AG04449 (cell line): ENCODE data around the gene NSUN6.

ENCODE experiments used
- CTCF ChIA-PET: fragments of 350-600 bp; formaldehyde crosslinking; extraction: SDS; loops from one replicate; lab custom pipeline; 2021; ENCODE audit warnings: antibody characterized with exemption; lab: Yijun Ruan, JAX
- POLR2A ChIA-PET: fragments of 400-600, 350-600 bp; formaldehyde crosslinking; extraction: SDS; loops from one replicate; lab custom pipeline; 2020; ENCODE audit warnings: antibody characterized with exemption, inconsistent platforms; lab: Yijun Ruan, JAX
- DNase-seq: peaks from one replicate; pipeline ENCODE4 v3.0.0-alpha.2; 2010; ENCODE audit warnings: low read depth, low spot score
- H3K4me3 ChIP-seq: 2 replicates; pipeline ENCODE4 v1.5.1; 2011; ENCODE audit warnings: low read depth, mild to moderate bottlenecking, control low read depth, low read length
- TF ChIP-seq, protein P1 (sequence below): IDR thresholded peaks from one replicate; pipeline ENCODE4 v1.5.1; 2011; ENCODE audit warnings: mild to moderate bottlenecking, moderate library complexity, low read length, control low read depth, inconsistent platforms; ENCODE audit not compliant: insufficient read depth; ENCODE audit errors: missing control alignments

NSUN6 gene

DNA sequence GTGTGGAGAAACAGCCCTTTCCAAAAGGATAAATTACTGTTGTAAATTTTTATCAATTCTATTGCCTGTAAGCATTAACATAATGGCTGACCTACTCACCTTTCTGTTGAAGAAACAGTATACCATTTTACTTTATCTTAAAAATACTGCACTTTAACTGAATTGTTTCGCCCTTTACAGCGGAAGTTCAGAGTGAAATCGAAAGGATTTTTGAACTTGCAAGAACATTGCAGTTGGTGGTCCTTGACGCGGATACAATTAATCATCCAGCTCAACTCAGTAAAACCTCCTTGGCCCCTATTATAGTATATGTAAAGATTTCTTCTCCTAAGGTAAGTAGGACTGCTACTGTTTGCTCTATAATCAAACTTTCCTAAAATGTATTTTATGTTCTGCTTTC is 117.5 kb downstream of the NSUN6 start:
- TF ChIP-seq, protein P1, sequence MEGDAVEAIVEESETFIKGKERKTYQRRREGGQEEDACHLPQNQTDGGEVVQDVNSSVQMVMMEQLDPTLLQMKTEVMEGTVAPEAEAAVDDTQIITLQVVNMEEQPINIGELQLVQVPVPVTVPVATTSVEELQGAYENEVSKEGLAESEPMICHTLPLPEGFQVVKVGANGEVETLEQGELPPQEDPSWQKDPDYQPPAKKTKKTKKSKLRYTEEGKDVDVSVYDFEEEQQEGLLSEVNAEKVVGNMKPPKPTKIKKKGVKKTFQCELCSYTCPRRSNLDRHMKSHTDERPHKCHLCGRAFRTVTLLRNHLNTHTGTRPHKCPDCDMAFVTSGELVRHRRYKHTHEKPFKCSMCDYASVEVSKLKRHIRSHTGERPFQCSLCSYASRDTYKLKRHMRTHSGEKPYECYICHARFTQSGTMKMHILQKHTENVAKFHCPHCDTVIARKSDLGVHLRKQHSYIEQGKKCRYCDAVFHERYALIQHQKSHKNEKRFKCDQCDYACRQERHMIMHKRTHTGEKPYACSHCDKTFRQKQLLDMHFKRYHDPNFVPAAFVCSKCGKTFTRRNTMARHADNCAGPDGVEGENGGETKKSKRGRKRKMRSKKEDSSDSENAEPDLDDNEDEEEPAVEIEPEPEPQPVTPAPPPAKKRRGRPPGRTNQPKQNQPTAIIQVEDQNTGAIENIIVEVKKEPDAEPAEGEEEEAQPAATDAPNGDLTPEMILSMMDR: no peak
- ChIA-PET CTCF (no interaction called here), POLR2A (no interaction called here)
- H3K4me3 ChIP-seq: no peak overlapping the region
- no peak for DNase-seq

DNA sequence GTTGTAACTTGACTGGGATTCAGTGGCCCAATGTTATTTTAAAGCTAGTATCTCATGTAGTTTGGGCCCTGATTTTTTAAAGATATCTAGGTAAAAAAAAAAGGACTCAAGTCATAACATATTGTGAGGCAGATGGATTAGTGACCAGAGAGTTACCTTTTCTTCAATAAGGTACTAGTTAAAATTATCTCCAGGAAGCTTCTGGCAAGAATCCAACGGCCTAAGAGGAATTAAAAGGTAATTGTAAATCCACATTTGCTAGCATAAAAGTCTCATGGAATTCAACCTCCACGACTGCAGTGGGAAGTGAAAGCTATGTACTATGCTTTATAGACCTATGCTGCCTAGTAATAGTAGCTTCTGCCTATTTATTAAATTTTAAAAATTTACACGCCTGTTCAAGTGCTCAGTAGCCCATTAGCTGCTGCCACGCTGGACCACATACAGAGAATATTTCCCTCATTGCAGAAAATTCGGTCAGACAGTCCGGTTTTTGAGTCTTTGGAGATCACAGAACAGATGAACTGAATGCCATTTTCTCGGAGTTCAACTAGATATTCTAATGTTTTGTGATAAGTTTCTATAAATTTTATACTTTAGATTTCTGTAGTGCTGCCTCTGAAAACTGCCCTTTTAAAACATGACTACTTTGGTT is 118.4 kb downstream of the NSUN6 start:
- no peak overlapping the region for H3K4me3 ChIP-seq
- TF ChIP-seq, protein P1: no peak
- ChIA-PET CTCF (no interaction called here), POLR2A (no interaction called here)
- no peak for DNase-seq

DNA sequence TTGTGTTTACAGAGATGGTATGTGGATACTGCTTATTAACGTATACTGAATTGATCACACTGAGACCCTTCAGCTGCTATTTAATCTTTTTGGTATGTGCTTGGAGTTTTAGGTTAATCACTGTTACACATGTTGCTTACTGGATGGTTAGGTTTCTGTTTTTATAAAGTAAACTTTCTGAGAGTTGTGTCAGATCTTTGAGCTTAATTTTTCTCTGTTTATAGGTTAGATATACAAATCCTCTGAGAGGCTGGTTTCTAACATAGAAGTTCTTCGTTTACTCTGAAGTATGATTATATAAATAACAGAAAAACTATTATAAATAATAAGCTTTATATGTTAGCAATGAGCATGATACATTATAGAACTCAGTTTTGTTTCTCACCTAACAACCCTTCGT is 123.1 kb downstream of the NSUN6 start:
- CTCF ChIA-PET: no interaction called here
- POLR2A ChIA-PET: no interaction called here
- DNase-seq: no peak
- TF ChIP-seq, protein P1: no peak
- H3K4me3 ChIP-seq: no peak overlapping the region

DNA sequence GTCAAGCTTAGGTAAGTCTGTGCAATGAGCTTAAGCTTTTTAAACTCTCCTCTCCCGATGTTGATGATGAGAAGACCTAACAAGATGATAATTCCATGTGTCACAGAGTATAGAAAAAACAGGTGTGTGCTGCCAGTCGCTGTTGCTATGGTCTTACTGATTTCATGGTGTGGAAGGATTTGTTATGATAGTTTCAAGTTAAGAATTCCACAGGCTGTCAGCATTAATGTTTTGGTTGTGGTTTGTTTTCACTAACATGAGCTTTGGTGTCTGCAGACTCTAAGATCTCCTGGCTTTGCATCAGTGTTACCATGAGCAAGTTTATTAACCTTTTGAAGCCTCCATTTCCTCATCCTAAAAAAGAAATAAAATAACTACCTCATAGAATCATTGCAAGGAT is 123.7 kb downstream of the NSUN6 start:
- CTCF ChIA-PET: no interaction called here
- POLR2A ChIA-PET: no interaction called here
- DNase-seq: no peak
- no peak overlapping the region for H3K4me3 ChIP-seq
- TF ChIP-seq, protein P1: no peak

DNA sequence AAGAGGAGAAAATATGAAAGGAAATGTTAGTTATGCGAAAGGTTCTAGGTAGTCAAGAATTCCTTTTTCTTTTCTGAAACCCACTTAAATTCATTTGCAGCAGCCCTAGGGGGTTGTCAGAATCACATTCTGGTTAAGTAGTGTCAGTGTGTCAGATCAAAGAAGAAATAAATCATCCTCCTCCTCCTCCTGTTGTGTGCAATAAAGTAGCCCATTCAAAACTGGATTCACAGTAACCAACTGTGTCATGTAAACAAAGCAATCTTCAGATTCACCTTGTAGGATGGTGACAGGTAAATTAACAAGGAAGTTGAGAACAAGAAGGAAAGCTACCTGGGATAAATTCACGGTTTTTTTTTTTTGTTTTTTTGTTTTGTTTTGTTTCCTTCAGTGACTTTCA is 127.5 kb downstream of the NSUN6 start:
- CTCF ChIA-PET: no interaction called here
- DNase-seq: no peak
- TF ChIP-seq, protein P1: no peak
- no peak overlapping the region for H3K4me3 ChIP-seq
- POLR2A ChIA-PET: no interaction called here

DNA sequence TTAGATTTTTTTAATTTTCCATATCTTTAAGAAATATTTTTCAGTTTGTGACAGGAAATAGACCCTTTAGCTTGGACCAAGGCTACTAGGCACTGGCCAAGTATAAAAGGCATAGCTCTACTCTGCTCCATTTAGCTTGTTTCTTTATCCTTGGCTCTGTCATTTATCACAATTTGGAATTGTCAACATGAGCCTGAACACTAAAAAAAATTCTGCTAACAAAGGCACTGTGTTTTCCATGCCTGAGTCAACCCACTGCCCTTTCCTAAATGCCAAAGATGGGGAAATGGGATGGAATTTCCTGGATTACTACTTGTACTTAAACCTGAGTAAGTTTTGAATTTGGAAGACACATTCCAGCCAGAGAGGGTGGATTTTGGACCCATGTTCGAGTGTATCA is 128.4 kb downstream of the NSUN6 start:
- CTCF ChIA-PET: no interaction called here
- POLR2A ChIA-PET: no interaction called here
- TF ChIP-seq, protein P1: no peak
- no peak overlapping the region for H3K4me3 ChIP-seq
- no peak for DNase-seq
